PC-3 (cell line): ENCODE data around the gene PACSIN2.

Source experiments
- EZH2phosphoT487 ChIP-seq: fragments of 300-600 bp; sonication (generic); IDR thresholded peaks from 2 replicates; pipeline ENCODE4 v1.6.1; 2018; ENCODE audit warnings: mild to moderate bottlenecking, antibody characterized with exemption, low read length, borderline replicate concordance
- TF ChIP-seq, protein P1 (sequence below): fragments of 300-600 bp; sonication (generic); conservative IDR thresholded peaks from 2 replicates; pipeline ENCODE4 v1.5.1; 2017; ENCODE audit warnings: antibody characterized with exemption, low read depth, mild to moderate bottlenecking, low read length

DNA sequence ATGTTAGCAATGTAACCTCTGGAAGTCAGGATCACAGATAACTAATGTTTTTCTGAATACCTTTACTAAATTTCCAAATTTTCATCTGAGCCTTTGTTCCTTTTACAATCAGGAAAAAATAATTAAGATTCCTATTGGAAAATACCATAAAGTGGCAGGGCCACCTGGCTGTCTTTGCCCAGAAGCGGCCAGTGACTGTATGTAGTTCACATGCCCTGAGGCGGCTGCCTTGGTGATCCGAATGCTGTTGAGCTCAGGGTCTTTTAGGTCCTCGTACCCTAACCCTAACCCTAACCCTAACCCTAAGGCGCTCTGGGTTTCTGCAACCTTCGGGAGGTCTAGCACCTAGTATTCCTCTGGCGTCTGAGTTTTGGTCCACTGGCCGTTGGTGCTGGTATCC lies 149.4 kb downstream of the PACSIN2 start:
- TF ChIP-seq, protein P1, sequence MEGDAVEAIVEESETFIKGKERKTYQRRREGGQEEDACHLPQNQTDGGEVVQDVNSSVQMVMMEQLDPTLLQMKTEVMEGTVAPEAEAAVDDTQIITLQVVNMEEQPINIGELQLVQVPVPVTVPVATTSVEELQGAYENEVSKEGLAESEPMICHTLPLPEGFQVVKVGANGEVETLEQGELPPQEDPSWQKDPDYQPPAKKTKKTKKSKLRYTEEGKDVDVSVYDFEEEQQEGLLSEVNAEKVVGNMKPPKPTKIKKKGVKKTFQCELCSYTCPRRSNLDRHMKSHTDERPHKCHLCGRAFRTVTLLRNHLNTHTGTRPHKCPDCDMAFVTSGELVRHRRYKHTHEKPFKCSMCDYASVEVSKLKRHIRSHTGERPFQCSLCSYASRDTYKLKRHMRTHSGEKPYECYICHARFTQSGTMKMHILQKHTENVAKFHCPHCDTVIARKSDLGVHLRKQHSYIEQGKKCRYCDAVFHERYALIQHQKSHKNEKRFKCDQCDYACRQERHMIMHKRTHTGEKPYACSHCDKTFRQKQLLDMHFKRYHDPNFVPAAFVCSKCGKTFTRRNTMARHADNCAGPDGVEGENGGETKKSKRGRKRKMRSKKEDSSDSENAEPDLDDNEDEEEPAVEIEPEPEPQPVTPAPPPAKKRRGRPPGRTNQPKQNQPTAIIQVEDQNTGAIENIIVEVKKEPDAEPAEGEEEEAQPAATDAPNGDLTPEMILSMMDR, result no peak
- TF ChIP-seq EZH2phosphoT487, result no peak
